Glomerular endothelial cell (primary cell): Measurements from ENCODE around the gene UTP15. TPM values are rescaled to one million over a fixed set of nuclear protein-coding genes. Genes with fewer than 3 reads are reported as not detected.

Experiments
- DNase-seq: peaks from one replicate; pipeline ENCODE4 v3.0.0-alpha.2; 2011; ENCODE audit warnings: low read depth, low spot score; ENCODE audit errors: extremely low read depth
- total RNA-seq: library from RNA; depleted of rRNA; stranded (reverse); fragments of >200 nt; gene quantifications from 2 replicates; pipeline ENCODE4 v1.2.3, GENCODE V29; 2015

UTP15 gene
- total RNA-seq, 1 donor from 2014 or later, result 16.5 TPM

- DNase-seq, result no peak
Measured at GRCh38 chr5:73564675-73565074, 868 bp upstream of the UTP15 start.

- no peak for DNase-seq
Measured at GRCh38 chr5:73565969-73566547, 515 bp downstream of the UTP15 start.

- DNase-seq, result no peak
Measured at GRCh38 chr5:73582285-73583145, 17.0 kb downstream of the UTP15 start.

- no peak for DNase-seq
Measured at GRCh38 chr5:73587923-73588322, 22.4 kb downstream of the UTP15 start.

GRCh38 chr5:73591102-73591695 is 25.7 kb downstream of the UTP15 start:
- DNase-seq, result peak; percentile 96

GRCh38 chr5:73591698-73592501 is 26.4 kb downstream of the UTP15 start:
- no peak for DNase-seq

GRCh38 chr5:73592551-73592950 is 27.0 kb downstream of the UTP15 start:
- DNase-seq, result no peak

- no peak for DNase-seq
Measured at GRCh38 chr5:73596705-73597328, 31.3 kb downstream of the UTP15 start.

GRCh38 chr5:73599380-73599779 is 33.8 kb downstream of the UTP15 start:
- DNase-seq, result no peak

GRCh38 chr5:73603998-73604397 is 38.5 kb downstream of the UTP15 start:
- no peak for DNase-seq

GRCh38 chr5:73605223-73606087 is 39.9 kb downstream of the UTP15 start:
- DNase-seq, result no peak

GRCh38 chr5:73606206-73606753 is 40.7 kb downstream of the UTP15 start:
- DNase-seq, result no peak

GRCh38 chr5:73607228-73607627 is 41.7 kb downstream of the UTP15 start:
- no peak for DNase-seq

- no peak for DNase-seq
Measured at GRCh38 chr5:73612799-73613198, 47.3 kb downstream of the UTP15 start.

- no peak for DNase-seq
Measured at GRCh38 chr5:73615085-73615484, 49.5 kb downstream of the UTP15 start.

- DNase-seq, result no peak
Measured at GRCh38 chr5:73615947-73616346, 50.4 kb downstream of the UTP15 start.

- DNase-seq, result no peak
Measured at GRCh38 chr5:73617510-73618279, 52.2 kb downstream of the UTP15 start.

- no peak for DNase-seq
Measured at GRCh38 chr5:73619606-73620333, 54.2 kb downstream of the UTP15 start.
